GM18507 (cell line): ENCODE results near the gene VASH1.

ENCODE experiments used
- DNase-seq: peaks from one replicate; pipeline ENCODE4 v3.0.0; 2011; ENCODE audit warnings: low read depth; ENCODE audit not compliant: insufficient read length; ENCODE audit errors: extremely low spot score
- FAIRE-seq: peaks from 2 replicates; lab custom pipeline; 2011; peaks lifted over from hg19 to GRCh38; lab: Jason Lieb, UNC

The VASH1 gene

DNA sequence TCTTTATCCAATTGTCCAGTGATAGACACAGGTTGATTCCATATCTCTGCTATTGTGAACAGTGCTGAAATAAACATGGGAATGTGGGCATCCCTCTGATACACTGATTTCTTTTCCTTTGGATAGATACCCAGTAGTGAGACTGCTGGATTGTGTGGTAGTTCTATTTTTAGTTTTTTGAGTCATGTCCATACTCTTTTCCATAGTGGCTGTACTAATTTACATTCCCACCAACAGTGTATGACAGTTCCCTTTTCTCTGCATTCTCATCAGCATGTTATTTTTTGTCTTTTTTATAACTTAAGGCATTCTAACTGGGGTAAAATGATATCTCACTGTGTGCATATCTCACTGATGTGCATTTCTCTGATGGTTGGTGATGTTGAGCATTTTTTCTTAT, 24.8 kb upstream of the VASH1 start:
- no peak for DNase-seq
- no peak for FAIRE-seq

DNA sequence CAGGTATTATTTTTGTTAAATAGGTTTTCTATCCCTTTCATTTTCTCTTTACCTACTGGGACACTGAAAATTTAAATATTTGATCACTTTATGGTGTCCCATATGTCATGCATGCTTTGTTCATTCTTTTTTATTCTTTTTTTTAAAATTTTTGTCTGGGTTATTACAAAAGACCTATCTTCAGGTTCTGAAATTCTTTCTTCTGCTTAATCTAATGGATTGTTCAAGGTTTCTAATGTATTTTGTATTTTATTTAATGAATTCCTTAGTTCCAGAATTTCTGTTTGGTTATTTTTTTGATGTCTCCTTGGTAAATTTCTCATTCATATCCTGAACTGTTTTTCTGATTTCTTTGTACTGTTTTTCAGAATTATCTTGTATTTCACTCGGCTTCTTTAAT, 20.2 kb upstream of the VASH1 start:
- no peak for FAIRE-seq
- no peak for DNase-seq

DNA sequence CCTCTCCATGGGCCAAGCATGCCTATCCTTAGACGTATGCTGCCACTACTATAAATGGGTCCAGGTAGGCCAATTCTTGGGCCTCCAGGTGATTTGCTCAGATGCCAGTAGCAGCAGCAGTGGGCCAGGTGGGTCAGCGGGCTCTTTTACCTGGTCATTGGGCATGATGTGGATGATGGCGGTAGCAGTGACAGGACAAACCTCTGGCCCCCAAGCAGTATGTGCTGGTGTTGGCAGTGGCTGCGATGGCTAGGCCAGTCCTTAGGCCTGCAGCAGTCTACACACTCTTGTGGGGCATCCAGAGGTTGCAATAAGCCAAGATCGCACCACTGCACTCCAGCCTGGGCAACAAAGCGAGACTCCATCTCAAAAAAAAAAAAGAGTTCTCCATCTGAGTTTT, 19.1 kb upstream of the VASH1 start:
- DNase-seq = no peak
- no peak for FAIRE-seq

DNA sequence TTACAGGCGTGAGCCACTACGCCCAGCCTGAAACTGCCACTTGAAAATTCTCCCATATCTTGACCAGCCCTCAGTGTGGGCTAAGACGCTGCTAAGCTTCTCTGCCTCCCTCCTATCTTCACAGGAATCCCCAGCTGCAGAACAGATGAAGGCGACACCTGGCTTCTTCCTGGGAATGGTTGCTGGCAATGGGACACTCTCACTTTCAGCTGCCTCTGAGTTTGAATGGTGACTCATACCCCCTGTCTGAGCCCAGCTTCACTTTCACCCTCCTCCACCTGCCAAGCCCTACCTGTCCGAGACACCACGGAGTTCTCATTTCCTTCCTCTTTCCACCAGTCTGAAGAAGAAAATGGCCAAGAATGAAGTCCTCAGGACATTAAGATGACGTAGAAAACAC, 18.3 kb upstream of the VASH1 start:
- DNase-seq = no peak

DNA sequence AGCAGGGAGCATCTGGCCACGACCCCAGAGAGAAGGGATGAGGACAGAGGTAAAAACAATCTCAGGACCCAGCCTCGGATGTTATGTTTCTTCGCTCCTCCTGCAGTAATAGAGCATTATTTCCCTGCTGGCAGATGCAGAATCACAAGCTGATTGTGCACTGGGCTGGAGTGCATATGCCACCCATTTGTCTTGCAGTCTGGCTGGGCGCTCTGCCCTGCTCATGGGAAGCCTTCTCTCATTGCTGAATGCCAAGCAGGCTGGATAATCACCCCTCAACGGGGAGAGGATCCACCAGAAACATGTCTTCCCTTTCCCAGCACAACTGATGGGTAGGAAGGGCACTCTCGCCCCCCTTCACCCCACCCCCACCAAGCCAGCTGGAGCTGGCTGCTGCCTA, 8.5 kb upstream of the VASH1 start:
- FAIRE-seq = no peak

More for the DNA sequence above, 18.3 kb upstream of the VASH1 start:
- peak; percentile 48 for FAIRE-seq

DNA sequence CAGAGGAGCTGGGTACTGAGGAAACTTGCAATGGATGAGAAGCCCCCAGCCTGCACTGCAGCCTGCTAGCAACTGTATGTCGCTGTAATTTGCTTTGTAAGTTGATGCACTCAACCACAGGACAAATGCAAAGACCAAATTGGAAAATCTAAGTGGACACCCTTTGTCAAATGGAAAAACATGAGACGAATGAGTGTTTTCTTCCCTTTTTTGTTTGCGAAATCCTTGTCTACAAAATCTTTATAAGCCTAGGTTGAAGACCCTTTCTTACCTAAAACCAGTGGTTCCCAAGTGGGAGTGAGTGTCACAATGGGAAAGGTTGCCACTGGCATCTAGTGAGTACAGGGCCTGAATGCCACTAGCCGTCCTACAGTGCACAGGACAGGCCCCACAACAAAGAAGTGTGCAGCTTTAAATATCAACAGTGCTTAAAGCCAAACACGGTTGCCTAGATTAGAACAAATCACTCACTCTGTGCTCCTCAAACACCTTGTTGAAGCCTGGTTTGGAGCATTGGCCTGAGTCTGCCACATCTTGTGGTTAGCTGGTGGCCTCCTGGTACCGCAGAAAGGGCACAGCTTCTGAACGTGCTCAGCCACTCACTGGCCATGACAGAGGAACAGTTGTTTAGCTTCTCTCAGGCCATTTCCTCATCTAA, 7.6 kb upstream of the VASH1 start:
- DNase-seq (no peak), FAIRE-seq (no peak)

More for the DNA sequence above, 8.5 kb upstream of the VASH1 start:
- no peak for DNase-seq

DNA sequence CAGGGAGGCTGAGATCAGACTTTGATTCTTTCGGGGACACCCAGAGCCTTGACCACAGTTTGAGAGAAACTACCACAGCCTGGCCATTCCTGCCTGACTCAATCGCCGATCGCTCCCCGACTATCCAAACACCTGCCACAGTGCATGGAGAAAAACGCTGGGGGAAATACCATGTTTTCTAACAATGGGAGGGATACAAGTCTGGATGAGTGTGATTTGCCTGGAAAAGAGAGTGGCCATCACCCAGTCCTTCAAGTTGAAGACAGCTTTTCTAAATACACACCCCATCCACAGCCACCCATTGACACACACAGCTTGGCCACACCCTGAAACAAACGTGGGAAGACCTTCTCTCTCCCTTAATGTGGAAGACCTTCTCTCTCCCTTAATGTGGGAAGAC, 6.7 kb upstream of the VASH1 start:
- no peak for DNase-seq
- no peak for FAIRE-seq

DNA sequence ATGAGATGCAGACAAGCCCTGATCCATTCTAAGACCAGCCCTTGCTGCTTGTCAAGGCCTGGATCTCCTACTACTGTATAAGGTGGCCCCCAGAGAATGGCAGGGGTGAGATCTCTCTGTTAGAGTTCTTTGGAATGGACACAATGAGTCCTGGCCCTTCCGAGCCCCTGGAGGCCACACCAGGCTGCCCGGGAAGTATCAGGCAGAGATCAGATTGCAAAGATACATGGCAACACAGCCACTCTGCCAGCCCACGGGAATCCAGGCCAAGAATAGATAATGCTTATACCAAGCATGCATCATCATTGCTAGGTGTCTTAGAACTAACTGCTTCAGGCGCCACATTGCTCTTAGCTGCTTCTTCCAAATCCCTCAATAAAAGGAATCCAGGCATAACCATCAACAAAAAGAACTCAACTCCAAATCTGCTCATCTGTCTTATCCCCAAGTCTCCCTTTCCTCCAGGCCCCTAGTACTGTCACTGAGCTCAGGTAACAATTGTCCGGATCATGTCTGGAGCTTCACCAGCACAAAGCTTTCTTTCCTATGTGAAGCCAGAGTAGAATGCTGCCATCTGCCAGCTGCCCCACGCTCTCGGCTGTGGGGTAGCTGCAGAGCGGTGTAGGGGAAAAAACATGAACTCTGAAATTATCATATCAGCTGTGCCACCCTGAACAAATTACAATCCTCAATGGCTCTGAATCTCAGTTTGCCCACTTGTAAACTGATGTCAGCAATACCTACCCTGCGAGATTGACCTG, 5.5 kb upstream of the VASH1 start:
- no peak for DNase-seq
- FAIRE-seq = no peak

DNA sequence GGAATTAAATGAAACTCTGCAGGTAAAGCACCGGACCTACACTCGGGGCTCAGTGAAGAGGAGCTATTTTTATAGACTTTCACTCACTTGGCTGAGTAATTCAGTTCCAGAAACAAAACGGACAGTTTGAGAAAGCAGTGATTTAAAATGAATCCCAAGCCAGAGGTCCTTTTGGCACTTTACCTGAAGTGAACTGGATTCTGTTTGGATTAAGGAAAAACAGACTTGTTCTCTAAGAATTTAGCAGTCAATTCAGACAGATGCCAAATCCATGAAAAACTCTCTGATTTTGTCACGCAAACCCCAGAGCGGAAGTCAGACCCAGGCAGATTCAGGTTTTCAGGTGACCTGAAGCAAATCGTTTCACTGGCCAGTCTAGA, 4.9 kb upstream of the VASH1 start:
- DNase-seq (no peak), FAIRE-seq (no peak)

DNA sequence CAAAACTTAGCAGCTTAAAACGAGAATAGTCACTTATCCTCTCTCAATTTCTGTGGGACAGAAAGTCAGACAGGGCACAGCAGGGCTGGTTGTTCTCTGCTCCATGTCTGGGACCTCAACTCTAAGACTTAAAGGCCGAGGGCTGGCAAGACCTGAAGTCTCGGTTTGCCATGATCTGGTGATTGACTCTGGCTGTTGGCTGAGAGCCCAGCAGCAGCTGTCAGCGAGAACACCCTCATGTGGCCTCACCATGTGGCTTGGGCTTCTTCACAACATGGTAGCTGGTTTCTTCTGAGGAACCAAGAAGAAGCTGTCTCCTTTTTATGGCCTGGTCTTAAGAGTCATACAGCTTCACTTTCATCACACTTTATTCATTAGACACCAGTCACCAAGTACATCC, 1.7 kb upstream of the VASH1 start:
- FAIRE-seq (no peak), DNase-seq (no peak)

DNA sequence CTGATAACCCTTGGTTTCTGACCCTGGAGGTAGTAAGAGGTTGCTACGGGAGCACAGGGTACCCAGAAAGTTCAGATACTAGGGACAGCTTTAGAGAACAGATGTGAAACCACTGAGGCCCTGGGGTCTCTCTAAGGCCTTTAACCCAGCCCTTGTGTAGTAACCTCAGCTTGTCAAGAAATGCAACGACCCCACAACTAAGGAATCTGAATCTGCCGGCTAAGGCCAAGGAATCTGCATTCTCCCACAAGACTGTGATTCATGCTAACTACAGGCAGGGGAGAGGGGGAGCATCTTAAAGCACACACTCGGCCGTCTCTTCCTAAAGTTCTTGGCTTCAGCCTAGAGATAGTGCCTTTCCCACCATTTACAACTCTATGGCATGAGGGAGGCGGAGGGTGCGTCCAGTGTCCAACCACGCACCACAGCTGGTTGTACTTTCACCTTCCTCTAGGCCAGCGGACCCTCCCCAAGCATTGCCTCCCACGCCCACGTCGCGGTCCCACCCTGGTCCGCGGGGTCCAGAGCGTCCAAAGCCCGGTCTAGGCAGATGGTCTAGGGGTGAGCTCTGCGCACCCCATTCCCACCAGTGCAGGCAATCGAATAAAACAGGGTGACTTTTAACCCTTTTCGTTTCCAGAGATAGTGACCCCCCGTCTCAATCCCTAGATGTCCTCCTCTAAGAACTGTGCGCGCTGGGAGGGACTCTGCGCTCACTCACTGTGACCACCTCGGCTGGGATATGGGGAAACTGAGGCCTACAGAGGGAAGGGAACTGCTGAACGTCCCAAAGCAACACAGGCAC, 735 bp upstream of the VASH1 start:
- no peak for DNase-seq
- FAIRE-seq = no peak

DNA sequence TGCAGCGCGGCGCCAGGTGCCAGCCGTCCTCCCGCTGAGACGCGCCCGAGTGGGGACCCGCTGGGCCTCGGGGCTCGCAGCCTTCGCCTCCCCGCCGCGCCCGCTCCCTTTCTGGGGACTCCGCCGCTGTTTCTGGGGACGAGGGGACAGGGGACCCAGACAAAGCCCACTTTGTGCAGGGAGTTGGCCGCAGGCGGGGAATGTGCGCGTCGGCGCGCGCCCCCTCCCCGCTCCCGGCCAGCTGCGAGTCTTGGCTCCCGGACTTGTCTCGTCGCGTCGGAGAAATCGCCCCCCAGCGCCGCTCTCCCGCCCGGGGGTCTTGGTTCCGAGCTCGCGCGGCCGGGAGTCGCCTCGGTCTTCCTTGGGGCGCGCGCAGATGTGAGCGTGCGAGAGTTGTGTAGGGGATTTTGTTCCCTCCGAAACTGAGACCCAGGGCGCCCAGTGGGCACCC, 717 bp downstream of the VASH1 start:
- DNase-seq (no peak), FAIRE-seq (no peak)

DNA sequence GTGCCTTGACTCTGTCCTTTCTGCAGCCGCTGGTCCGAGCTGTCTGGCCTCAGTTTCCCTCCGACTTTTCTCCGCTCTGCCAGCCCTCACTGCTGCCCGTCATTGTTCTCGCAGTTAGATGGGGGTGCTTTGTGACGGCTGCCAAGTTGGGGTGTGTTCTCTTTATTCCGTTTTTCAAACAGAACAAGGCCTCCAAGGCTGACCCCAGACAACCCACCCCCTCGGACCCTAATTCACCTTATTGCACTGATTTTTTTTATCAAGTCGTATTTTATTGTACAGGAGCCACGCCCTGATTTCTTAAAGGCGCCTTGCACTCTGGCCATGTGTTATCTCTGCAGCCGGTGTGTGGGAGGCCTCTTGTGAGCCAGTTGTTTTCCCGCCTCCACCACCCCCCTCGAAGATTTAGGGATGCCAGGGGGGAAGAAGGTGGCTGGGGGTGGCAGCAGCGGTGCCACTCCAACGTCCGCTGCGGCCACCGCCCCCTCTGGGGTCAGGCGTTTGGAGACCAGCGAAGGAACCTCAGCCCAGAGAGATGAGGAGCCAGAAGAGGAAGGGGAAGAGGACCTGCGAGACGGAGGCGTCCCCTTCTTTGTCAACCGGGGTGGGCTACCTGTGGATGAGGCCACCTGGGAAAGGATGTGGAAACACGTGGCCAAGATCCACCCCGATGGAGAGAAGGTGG, 1.3 kb downstream of the VASH1 start:
- DNase-seq = no peak
- FAIRE-seq = no peak

DNA sequence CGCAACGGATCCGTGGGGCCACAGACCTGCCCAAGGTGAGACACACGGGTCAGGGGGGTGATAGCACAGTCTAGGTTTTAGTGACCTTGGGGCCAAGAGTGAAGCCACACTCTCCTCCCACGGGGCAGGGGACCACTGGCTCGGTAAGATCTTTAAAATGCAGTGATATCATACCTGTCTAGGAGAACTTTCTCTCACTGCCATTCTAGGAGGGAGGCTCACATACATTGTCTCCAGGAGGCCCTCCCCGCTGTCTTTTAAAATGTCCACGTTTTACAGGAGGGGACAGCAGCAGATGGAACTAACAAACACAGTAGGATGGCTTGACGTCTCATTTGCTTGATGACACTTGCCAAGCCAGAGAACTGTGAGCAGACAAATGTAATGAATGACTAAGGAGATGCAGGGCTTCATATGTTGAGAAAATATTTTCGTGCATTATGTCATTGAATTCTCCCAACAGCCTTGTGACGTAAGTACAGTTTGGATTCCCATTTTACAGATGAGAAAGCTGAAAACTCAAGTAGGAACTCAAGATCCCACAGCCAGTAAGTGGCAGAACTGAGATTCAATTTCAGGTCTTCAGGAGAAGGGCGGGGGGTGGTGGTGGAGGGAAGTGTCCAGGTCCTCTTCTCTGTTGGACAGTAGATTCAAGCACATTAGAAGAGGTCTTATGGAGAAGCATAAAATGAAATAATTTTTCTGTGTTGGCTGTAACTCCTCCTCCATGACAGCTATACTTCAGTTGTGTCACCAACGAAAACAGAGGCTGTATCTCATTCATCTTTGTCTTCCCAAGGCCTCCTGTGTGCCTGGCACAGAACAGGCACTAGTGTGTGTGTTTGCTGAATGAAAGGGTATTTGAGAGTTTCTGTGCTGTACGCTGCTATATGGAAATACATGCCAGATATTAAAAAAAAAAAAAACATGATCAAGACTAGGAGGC, 2.1 kb downstream of the VASH1 start:
- FAIRE-seq = no peak

DNA sequence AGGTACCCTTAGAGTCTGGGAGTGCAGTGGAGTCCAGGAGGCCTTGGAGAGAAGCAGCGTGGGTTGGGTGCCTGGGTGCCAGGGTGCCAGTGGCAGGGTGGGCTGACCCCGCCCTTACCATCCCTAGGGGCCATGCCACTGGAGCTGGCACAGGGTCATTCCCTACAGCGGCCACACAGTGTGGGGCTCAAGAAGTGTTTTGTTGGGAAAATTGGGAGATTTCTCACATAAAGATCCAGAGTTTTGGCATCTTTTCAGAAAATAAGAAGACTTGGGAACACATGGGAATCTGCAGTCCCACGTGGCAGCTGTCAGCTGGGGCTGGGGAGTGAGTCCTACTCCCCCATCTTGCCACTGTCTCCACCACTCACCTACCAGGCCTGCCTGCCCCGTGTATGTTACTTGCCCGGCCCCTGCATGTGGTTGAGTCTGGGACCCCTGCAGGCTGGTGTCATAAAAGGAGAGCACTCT, 4.2 kb downstream of the VASH1 start:
- DNase-seq (no peak), FAIRE-seq (no peak)

More for the DNA sequence above, 2.1 kb downstream of the VASH1 start:
- no peak for DNase-seq

DNA sequence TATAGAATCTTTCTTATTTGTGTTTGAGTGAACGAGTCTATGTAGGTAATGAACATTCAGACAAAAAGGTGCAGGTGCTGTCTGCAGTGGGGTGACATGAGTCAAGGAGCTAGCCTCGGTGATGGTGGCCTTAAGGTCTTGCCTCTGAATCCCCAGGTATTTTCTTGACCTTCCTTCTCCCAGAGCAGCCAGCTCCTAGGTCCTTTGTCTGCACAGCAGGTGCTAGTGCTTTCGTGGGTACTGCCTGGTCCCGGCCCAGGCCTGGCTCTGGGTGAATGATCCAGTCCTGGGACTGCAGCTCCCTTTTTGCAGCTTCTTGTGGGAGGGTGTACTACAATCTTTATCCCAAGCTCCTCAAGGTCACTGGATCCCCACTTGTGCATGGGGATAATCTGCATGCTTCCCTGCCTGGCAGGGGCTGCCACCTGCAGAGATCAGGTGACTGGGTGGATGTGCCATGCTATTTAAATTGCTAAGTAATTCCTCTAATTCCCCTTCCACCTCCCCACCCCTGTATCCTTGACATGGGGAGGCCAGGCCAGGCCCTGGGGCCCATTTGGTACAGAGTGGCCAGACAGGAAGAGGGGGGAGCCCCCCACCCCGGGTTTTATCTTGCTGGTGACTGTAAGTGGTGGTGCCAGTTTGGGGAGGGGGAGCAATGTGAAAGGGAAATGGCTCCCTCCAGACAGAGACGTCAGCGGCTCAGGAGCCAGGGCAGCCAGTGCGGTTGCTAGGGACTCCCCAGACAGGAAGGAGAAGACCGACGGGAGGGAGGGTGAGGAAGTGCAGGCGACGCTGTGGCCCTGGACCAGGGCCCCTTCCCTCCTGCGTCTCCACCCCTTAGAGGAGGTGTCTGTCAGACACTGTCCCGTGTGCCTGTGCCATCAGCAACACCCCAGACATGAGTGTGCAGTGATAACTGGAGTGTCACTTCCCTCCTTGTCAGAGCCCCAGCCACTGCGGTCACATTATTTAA, 6.7 kb downstream of the VASH1 start:
- DNase-seq (peak; percentile 72), FAIRE-seq (peak; percentile 91)

DNA sequence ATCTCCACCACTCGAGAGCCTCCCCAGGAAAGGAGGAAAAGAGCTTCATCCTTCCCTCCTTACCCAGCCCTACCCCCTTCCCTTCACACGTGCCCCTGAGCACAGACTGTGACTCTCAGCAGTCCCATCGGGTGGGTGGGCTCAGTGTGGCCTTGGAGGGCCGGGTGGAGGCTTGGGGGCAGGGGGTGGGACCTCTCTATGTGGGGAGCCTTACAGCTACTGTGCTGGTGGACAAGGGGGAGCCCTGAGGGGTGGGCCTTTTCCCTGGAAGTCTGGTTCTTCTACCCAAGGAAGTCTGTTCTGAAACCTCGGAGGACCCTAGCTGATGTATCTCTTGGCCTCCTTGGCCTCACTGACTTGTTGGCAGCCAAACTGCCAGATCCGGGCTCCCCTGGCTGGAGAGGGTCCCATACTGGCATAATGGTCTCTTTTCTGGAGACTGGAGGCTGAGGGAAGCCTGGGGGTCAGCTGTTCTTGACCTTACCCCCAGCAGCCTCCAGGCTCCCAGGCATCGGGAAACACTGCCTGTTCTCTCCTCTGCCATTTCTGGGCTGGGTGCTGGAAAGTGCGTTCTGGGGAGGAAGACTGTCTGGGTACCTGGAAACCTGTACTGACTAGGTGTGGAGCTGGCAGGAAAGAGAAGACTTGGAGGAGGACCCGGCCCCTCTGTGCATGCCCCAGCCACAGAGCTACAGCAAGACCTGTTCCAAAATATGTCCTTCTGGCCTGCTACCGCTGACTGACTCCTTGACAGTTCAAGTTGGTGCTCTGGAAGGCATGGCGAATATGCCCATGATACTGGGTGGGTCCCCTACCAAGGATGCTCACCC, 7.6 kb downstream of the VASH1 start:
- no peak for FAIRE-seq
- no peak for DNase-seq
